Stimulated activated CD8-positive, alpha-beta memory T cell treated with anti-CD3 and anti-CD28 coated beads, Interleukin-2, amount 100 ng/mL, for 1 hour (primary cell): ENCODE results near the gene CDC42EP3.

ENCODE experiments used
- DNase-seq, 2 donors: peaks; one replicate each; pipeline ENCODE4 v3.0.0-alpha.2; 2020; ENCODE audit warnings: low read depth in 2 of 2

Gene CDC42EP3

DNA sequence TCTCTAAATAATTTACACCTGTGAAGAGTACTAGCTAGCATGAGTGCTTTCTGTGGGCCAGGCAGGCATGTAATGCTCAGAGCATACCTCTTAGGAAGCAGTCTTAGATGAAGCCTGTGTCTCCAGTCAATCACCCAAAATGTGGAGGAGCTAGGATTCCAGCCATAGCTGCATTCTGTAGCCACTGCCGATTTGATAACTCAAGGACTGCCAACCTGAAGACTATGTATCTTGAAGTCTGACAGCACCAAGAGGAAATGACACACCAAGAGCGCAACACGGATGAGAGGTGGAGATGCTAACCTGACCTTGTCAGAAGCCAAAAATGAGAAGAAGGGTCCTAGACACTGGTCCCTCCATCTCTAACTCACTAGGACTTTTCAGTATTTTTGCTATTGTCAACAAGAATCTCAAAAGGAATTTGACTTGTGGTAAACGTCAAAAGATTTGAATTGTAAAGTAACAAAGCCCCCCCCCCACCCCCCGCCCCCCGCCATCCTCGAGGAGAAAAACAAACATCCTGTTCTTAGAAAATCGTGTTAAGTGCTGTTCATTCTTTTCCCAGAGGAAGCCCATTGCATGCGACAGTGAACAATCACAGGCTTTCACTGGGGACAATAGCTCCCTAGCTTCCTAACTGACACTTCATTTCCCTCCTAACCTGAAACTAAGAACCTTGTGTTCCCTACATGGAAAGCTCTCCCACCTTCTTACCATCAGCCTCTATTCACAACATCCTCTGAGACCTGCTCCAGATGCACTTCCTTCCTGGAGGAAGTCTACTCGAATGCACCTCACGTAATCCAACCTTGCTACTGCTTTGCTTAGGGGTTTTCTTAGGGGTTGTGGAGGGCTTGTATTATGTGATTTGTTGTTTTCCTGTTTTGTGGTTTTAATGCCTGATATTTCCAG is 14.7 kb downstream of the CDC42EP3 start:
- DNase-seq, result no peak

DNA sequence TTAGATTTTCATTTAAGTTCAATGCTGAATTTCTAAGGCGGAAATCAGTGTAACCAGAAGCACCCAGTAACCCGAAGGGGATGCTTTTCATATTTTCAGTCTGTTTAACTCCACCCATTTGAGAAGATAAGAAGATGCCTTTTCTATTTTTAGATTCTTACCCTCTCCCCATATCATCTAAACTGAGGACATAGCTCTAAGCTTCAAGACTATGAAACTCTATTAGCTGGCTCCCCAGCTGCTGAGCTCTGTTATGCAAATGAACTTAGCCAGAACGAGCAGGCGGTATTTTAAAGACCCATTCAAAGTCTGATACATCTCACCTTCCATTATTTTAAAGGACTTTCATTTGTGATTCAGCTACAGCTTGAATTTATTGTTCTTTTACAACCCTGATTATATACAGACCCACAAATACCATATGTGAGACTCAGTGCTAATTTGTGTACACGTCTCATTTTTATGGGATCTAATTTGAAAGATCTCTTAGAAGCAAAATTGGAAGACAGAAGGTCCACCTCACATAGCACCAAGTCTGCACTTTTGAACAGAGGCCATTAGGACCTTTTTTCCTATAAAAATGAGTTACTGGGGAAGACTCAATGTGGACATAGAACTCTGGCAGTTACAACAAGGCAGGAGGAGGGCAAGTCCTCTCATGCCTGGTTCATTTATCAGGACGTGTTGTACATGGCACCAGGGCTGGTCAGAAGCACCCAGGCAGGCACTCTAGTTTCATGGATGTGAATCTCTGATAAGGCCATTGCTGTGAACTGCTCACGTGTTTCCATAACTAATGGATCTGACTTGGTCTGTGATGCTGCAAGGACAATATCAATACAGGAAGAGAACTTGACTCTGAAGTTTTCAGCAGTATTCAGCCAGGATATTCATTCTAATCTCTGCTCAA is 16.3 kb downstream of the CDC42EP3 start:
- no peak for DNase-seq

DNA sequence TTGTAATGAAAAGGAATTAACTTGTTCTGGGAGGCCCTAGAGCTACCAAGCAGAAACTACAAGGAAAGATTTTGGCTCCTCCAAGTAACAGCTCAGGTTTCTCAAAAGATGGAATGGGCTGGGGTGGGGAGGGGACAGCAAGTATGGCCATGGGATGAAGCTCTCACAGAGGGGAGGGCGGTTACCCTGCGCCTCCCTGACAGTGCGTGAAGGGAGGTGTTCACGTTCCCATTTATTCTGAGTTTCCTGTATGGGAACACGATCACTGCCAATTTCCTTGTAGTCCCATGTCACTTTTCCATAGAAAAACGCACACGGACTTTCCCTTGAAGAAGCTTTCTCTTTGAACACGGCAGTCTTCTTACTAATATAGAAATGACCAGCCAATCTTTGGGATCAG is 17.0 kb downstream of the CDC42EP3 start:
- no peak for DNase-seq

DNA sequence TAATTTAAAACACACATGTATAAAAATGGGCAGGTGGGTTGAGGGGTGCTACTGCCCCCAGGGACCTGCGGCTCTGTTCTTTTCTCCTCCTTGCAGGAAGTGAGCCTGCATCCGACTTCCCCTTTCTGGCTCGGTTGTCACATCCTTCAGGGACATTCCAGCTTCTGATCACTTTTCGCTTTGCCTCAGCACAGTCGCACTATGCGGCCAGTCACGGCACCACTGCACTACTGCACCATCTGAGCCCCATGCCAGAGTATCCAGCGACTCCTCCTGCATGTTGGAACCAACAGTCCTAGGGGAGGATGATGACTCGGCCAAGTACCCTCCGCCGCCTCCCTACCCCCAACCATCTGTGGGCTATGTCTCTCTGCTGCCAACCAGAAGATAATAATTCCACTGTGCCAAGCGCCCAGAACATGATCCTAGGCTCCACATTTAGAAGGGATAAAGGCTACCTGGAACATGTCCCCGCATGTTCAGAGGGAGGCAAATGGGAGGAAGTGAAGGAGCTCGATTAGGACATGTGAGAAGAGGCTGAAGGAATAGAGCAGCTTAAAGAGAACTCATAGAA is 17.6 kb downstream of the CDC42EP3 start:
- DNase-seq, result no peak

DNA sequence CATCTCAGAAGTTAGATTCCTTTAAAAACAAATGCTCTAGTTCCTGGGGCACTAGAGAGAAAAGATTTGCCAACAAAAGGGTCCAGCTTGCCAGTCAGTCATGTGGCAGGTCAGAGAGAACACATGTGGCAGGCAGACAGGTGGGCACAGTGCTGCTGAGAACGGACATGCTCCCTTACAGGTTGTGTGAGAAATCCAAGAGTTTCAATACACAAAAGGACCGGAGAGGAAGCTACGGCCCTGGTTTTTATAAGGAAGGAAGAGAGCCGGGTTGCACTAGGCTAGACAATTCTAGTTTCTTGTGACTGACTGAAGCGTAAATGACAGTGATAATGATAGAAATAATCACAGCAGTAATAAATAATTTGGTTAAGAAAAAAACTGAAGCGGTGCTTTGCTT is 18.3 kb downstream of the CDC42EP3 start:
- no peak for DNase-seq

DNA sequence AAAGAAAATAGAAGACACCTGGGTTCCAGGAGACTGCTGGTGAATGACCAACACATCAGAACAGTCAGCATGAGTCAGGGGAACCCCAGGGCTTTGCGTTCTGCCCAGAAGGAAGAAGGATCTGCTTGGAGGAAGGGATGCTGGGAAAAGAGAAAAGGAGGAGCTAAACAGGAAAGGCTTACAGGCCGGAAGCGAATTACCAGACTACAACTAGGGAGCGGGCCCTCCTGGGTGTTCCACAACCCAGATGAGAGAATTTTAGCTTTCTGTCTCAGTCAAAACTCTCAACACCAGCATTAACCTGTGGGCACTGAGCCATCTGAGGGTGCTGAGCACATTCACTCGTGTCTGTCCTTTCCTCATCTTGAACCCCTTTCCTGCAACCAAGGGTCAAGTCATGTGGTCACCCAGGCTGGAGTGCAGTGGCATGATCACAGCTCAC is 19.2 kb downstream of the CDC42EP3 start:
- DNase-seq, result no peak

DNA sequence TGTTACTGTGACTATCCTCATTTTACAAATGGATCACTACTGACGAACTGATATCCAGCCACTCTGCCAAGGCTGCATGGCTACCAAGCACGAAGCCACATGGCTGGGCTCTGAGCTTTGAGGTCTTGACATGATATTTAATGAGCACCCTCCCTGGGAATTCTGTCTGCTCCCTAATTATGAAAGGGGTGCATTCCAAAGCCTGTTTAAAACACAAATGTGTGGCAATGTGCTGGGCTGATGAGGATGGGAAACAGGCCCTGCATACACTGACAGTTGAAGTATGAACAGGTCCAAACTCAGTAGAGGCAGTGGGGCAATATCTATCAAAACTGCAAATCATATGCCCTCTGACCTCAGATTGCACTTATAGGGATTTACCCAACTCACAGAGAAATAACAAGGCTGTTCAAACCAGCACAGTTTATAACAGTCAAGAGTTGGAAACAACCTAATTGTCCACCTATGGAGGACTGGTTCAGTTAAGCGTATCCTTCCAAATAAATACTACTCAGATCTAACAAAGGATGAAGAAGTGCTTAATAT is 20.8 kb downstream of the CDC42EP3 start:
- DNase-seq, result no peak

DNA sequence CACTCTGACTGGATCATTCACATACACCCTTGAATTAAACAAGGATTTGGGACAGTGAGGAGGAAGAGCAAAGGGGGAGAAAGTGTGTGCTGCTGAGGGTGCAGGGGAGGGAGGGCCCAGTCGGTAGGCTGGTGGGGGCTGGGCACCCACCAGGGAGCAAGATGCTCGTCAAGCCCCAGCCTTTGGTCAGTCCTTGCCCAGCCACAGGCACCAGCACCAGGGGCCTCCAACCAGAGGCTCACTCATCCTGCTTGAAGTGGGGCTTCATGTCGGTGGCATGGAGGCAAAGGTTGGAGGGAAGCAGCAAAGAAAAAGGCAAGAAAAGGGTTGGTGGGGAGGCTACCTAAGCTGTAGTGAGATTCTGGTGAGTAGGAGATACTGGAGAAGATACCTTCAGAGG is 21.9 kb downstream of the CDC42EP3 start:
- no peak for DNase-seq

DNA sequence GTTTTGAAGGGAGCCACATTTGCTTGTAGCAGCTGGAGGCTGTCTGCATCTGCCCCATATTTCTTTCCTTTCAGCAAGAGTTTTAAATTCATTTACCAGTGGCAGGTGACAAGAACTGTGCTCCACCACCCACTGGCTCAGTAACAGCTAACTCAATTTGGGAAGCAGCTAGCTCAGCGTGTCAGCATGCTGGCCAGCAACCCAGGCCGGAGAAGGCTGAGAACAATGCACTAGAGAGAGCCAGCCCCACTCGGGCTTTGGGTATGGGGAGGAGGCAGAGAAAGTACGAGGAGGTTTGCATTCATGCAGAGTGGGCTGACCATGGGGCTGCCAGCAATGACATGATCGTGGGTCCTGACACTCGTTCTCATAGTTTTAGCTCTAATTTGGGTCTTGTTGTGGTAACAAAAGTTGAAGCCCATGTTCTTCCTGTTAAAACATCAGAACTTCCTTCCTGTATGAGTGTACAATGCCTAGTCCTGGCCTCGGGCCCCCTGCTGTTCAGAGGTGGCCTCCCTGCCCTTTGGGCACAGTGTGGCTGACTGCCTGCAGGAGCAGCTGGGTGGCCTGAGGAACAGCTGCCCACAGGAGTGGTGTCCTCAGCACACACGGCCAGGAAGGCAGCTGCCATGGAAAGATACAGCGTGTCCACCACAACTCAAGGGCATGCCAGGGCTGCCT is 23.0 kb downstream of the CDC42EP3 start:
- DNase-seq, result no peak

DNA sequence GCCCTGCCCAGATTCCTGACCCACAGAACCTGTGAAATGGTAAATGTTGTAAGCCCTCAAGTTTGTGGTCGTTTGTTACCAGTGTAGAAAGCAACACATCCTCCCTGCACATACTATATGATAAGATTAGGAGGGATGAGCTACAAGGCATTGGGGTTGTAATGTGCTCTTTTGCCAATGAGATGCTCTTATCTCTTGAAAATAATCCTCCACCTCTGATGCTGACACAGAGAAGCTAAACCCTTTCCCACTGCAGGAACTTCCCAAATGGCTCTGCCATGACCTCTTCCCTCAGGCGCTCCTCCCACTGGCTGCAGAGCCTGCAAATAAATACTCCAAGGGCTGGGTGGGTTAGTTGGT is 23.5 kb downstream of the CDC42EP3 start:
- DNase-seq, result no peak

DNA sequence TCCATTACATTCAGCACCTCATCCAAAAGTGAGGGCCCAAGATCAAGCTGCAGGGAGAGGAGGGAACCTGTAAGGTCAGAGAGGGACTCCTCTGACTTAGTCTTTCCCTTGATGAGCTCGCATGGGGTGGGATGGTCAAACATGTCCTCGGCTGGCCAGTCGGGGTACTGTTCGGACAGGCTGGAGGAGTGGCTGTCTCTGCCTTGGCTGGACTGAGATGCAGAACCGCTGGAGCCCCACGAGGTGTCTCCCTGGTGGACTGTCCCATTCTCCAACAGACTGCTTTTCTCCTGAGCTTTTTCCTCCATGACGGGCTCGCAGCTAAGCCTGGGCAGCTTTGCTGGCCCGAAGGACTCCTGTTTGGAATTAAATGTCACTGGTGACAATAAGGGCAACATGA is 25.6 kb downstream of the CDC42EP3 start:
- no peak for DNase-seq

DNA sequence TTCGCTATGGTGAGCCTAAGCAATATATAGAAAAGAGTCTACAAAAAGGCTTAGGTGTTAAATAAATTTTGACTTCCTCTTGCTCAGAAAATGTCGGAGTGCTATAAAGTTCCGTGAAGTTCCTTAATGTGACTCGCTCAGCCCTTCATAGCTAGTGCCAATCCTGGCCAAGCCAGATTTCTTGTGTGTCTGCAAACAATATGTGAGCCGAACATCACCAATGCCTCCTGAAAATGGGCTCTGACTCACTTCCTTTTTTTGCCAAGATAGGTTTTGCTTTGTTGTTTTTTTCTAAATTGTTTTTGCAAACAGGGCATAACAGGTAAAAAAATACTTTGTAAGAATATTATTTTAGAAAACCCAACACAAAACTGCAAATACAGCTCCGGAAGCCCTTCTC is 26.1 kb downstream of the CDC42EP3 start:
- no peak for DNase-seq

DNA sequence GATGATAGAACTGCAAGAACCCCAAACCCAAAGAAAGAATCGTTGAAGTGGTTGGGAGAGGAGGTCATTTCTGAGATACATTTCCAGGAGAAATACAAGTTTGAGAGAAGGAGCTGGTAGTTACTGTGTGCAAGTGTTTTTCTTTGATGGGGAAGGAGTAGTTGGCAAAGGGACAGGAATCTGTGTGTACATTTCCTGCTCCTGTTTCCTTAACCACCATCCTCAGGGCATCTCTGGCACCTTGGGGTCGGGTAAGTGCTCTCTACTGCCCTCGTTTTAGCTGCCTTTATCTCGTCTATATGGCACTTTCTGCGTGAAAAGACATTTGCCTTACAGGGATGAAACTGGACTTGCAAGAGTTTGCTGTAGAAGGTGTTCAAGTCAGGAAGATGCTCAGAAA is 27.3 kb downstream of the CDC42EP3 start:
- DNase-seq, result no peak

DNA sequence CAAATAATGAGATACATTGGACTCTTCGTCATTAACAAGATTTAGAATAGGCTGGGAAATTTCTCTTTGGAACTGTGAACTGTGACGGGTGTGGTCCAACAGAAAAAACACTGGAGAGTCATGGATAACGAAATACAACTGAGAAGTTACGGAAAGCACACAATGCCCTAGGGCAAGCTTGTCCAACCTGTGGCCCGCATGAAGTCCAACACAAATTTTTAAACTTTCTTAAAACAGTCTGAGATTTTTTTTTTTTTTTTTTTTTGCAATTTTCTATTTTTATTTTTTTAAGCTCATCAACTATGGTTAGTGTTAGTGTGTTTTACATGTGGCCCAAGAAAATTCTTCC is 27.7 kb downstream of the CDC42EP3 start:
- no peak for DNase-seq

DNA sequence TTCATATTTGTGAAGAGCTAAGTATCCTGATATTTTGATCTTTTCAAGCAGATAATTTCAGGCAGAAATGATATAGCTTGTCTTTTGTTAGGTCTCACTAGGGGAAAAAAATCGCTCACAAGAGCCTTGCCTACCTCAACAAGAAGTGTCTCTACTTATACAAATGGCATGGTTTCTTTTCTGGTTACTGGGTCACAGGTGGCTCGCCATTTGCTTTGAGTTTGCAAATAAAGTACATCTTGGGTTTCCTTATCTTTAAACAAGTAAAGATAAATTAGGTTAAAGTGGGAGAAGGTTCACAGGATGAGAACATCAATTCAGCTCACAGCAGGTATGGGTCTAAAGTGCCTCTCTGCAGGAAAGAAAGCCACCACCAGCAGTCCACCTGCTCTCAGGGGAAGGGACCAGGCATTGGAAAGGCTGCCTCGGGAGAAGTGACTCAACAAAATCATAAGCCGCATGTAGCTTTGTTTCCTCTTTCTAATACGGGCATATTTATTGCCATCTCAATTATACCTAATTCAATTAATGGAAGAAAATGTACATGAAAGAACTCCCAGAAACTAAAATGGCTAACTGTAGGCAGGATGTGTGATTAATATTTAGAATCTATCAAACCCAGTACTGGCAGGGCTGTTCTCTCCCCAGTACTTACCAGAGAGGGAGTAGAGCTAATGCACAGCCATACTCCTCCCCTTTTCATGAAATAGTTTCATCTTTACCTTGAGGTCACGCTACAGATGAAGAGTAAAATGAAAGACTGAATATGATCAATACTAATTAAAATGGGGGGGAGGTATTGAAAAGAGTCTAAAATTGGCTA is 28.3 kb downstream of the CDC42EP3 start:
- no peak for DNase-seq

DNA sequence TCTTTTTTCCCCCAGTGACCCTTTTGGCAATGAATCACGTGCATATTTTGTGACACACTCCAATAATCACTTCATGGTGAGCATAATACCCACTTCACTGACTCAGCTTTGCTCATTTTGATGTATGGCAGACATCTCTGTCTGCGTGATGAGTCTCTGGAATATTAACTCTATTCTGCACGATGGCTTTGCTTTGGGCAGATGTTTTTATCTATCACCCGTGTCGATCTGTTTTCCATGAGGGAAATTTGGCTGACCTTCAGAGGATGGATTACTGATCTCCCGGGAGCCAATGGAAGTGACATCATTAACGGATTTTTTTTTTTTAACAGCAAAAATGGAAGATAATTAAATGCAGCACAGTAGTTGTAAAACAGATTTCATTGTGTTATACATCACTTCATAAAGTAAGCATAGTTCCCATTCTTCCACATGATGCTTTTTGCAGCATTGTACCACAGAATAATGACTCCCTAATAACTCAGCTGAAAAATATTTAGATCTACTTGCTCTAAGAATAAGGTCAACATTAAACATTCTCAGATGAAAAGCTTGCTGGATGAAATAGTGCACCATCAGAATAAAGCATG is 29.8 kb downstream of the CDC42EP3 start:
- DNase-seq, result no peak

DNA sequence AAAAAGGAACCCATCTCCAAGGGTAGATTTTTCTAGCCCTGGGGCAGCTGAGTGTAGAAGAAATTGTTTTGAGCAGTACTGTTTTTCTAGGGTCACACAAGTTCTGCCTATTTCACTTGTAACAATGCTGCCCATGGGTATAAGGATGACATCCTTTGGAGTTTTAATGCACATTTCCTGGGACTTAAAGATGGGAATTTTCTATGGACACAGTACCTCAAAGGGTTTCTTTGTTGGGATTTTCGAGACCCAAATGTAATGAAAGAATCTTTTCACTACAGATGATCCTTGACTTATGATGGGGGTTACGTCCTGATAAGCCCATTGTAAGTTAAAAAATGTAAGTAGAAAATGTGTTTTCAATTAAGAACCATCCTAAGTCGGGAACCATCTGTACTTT is 31.8 kb downstream of the CDC42EP3 start:
- no peak for DNase-seq

DNA sequence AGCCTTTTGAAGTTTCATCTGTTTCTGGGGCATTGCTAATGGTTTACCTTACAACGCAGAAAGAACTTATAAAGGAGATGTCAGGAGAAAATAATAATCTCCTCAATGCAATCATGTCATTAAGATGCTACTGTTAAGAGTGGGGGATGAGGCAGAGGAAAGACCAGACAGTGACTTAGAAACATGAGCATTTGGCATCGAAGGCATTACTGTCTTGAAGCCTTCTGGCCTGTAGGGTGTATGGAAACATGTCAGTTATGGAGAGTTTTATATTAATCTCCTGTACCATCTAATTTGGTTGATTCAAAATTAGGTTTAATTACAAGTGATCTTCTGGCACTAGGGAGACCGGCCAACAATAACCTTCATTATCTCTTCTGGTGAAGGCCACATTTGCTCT is 32.5 kb downstream of the CDC42EP3 start:
- no peak for DNase-seq

DNA sequence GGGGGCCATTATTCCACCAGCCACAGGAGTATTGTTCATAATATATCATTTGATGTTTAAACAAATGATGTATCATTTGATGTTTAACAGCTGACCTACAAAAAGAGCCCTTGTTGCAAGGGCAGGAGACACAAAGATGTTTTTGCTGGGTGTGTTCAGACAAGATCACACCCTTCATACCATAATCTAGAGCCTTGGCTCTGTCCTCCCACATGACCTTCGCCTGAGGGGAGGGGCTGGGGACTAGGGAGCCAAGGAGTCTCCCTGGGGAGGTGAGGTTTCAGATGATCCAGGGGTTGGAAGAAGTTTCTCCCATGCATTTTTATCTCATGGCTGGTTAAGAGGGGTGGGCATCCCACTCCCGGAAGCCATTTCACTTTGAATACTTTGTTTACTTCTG is 33.5 kb downstream of the CDC42EP3 start:
- no peak for DNase-seq

DNA sequence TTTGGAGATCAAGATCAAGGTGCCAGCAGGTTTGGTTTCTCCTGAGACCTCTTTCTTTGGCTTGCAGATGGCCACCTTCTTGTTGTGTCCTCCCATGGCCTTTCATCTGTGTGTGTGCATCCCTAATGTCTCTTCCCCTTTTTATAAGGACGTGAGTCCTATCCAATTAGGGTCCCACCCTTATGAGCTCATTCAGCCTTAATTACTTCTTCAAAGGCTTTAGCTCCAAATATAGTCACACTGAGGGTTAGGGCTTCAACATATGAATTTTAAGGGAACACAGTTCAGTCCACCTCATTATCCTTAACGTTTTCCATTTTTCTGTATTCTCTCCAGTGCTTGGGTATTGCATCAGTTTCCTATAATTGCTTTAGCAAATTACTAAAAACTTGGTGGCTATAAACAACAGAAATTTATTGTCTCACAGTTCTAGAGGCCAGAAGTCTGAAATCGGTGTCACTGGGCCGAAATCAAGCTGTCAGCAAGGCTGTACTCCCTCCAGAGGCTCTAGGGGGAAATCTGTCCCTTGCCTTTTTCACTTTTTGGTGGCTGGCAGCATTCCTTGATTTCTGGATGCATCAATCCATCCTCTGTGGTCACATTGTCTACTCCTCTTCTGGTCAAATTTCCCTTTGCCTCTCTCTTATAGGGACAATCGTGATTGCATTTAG is 34.1 kb downstream of the CDC42EP3 start:
- DNase-seq, result no peak
